ENCODE results near the gene RNF213.

Gene RNF213

GRCh38 chr17:80433916-80434666 is 173.4 kb downstream of the RNF213 start:
- H3K4me3 ChIP-seq (ENCODE audit: low read length) = no peak overlapping the region
- TF ChIP-seq, protein P1, sequence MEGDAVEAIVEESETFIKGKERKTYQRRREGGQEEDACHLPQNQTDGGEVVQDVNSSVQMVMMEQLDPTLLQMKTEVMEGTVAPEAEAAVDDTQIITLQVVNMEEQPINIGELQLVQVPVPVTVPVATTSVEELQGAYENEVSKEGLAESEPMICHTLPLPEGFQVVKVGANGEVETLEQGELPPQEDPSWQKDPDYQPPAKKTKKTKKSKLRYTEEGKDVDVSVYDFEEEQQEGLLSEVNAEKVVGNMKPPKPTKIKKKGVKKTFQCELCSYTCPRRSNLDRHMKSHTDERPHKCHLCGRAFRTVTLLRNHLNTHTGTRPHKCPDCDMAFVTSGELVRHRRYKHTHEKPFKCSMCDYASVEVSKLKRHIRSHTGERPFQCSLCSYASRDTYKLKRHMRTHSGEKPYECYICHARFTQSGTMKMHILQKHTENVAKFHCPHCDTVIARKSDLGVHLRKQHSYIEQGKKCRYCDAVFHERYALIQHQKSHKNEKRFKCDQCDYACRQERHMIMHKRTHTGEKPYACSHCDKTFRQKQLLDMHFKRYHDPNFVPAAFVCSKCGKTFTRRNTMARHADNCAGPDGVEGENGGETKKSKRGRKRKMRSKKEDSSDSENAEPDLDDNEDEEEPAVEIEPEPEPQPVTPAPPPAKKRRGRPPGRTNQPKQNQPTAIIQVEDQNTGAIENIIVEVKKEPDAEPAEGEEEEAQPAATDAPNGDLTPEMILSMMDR (conservative IDR thresholded peaks at IDR 0.05; ENCODE audit: low read depth, low read length) = no peak
- no peak for DNase-seq (ENCODE audit: low read depth)

DNA sequence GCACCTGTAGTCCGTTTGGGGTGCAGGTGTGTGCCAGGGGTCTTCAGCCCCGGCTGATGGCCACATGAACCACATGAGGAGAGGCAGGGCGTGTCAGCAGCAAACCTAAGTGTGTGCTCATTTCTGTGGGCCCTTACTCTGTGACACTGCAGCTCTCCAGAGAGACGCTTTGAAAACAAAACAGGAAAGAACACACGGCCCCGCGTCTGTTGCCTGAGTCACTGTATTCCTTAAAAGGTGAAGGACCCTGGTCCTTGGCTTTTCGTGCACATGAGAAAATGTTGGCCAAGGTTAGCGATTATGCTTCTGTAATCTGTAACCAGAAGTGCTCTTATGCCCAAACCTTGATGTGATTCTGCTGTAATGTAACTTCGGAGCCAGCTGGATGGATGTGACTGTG is 176.9 kb downstream of the RNF213 start:
- TF ChIP-seq, protein P1 (conservative IDR thresholded peaks at IDR 0.05; ENCODE audit: low read depth, low read length) = no peak
- no peak for DNase-seq (ENCODE audit: low read depth)
- H3K4me3 ChIP-seq (ENCODE audit: low read length) = no peak overlapping the region

- TF ChIP-seq, protein P1 (conservative IDR thresholded peaks at IDR 0.05; ENCODE audit: low read depth, low read length) = no peak
- DNase-seq (ENCODE audit: low read depth) = no peak
- no peak overlapping the region for H3K4me3 ChIP-seq (ENCODE audit: low read length)
These were observed 178.2 kb downstream of the RNF213 start for GRCh38 chr17:80438806-80439205.

DNA sequence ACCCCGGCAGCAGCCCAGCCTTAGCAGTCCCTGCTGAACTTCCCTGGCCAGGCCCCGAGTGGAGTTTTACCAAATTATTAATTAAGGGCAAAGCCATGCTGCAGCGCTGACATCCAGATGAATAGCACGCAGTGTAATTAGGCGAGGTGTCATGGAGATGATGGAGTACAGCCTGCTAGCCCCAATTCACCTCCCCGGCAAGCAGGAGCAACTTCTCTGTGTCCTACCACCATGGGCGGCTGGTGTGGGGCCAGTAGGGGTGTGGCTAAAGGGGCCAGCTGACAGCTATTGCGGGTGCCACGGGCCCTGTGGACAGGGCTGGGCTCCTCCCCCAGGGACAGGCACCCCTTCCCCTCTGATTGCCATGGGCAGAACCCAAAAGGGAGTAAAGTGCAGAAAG is 178.8 kb downstream of the RNF213 start:
- H3K4me3 ChIP-seq (ENCODE audit: low read length) = no peak overlapping the region
- TF ChIP-seq, protein P1 (conservative IDR thresholded peaks at IDR 0.05; ENCODE audit: low read depth, low read length) = no peak
- DNase-seq (ENCODE audit: low read depth) = no peak

DNA sequence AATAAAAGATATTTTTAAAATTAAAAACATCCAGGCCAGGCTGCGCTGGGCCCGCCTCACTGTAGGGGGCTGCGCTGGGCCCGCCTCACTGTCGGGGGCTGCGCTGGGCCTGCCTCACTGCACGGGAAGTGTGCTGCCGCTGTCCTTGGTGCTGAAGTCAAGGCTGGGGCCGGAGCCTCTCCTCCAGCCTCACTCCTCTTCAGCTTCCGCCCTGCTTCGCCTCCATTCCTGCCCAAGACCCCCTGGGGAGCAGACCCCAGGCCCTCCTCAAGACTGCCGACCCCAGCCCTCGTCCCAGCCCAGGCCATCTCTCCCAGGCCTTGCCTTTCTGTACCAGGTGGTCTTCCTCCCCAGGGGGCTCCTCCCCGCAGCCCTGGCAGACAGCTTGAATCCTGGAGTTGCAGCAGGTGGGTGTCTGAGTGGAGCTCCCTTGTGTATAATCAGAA is 180.5 kb downstream of the RNF213 start:
- TF ChIP-seq, protein P1 (conservative IDR thresholded peaks at IDR 0.05; ENCODE audit: low read depth, low read length) = no peak
- no peak overlapping the region for H3K4me3 ChIP-seq (ENCODE audit: low read length)
- no peak for DNase-seq (ENCODE audit: low read depth)

- DNase-seq (ENCODE audit: low read depth) = no peak
- H3K4me3 ChIP-seq (ENCODE audit: low read length) = no peak overlapping the region
- TF ChIP-seq, protein P1 (conservative IDR thresholded peaks at IDR 0.05; ENCODE audit: low read depth, low read length) = no peak
These were observed 181.1 kb downstream of the RNF213 start for GRCh38 chr17:80441598-80442322.

GRCh38 chr17:80442323-80442659 is 181.6 kb downstream of the RNF213 start:
- DNase-seq (ENCODE audit: low read depth) = no peak
- H3K4me3 ChIP-seq (ENCODE audit: low read length) = no peak overlapping the region
- TF ChIP-seq, protein P1 (conservative IDR thresholded peaks at IDR 0.05; ENCODE audit: low read depth, low read length) = no peak
